ENCODE data around the gene REPS2. TPM values are rescaled to one million over a fixed set of nuclear protein-coding genes. Genes with fewer than 3 reads are reported as not detected.

REPS2 gene
- total RNA-seq, 1 experiment from 2014 or later, result 3.7 TPM

DNA sequence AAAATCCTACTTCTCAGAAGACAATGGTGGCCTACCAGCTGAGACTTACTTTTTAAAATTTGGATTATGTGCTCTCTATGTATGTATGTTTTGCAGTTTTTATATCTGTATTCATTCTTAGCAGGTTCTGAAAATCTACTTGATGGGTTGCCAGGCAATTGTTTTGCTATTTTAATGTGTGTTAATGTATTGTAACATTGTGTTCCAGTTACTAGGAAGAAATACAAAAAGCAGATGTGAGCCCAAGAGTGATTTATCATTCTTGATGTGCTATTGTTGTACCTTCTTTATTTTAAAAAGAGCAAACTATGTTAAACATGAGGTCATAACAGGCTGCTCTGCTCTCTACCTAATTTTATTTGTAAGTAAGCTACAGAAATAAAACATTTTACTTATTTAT is 81.9 kb downstream of the REPS2 start:
- no peaks in the 10 kb centered on the region for H3K4me1 ChIP-seq (ENCODE audit: insufficient read depth, low read length)
- no peak for DNase-seq
- H4K5ac ChIP-seq (ENCODE audit: insufficient read length, low read depth, low read length), result no peak overlapping the region
- H2BK15ac ChIP-seq (ENCODE audit: low read depth, low read length), result no peak overlapping the region
- no peak overlapping the region for H2BK20ac ChIP-seq (ENCODE audit: low read depth, low read length, poor library complexity, severe bottlenecking)
- no peak overlapping the region for H3K27ac Mint-ChIP-seq
- H3K36me3 Mint-ChIP-seq (ENCODE audit: insufficient read depth in 1 of 3, low read depth in 3 of 3), result no peaks in the 10 kb centered on the region
- no peak overlapping the region for H3K4me3 Mint-ChIP-seq
- H3K79me2 ChIP-seq (ENCODE audit: insufficient read depth, low read length), result no peaks in the 10 kb centered on the region
- no peaks in the 10 kb centered on the region for H3K9me3 Mint-ChIP-seq
- no peak overlapping the region for H3K23ac ChIP-seq (ENCODE audit: insufficient read length, low read depth, low read length)
- no peaks in the 10 kb centered on the region for H3K23me2 ChIP-seq (ENCODE audit: insufficient read length, low read depth, low read length, poor library complexity, severe bottlenecking)
- H3K4ac ChIP-seq (ENCODE audit: low read depth, low read length), result no peak overlapping the region
- no peak overlapping the region for H4K8ac ChIP-seq (replicated peaks; ENCODE audit: insufficient read length, low read depth, low read length)
- TF ChIP-seq, protein P1, sequence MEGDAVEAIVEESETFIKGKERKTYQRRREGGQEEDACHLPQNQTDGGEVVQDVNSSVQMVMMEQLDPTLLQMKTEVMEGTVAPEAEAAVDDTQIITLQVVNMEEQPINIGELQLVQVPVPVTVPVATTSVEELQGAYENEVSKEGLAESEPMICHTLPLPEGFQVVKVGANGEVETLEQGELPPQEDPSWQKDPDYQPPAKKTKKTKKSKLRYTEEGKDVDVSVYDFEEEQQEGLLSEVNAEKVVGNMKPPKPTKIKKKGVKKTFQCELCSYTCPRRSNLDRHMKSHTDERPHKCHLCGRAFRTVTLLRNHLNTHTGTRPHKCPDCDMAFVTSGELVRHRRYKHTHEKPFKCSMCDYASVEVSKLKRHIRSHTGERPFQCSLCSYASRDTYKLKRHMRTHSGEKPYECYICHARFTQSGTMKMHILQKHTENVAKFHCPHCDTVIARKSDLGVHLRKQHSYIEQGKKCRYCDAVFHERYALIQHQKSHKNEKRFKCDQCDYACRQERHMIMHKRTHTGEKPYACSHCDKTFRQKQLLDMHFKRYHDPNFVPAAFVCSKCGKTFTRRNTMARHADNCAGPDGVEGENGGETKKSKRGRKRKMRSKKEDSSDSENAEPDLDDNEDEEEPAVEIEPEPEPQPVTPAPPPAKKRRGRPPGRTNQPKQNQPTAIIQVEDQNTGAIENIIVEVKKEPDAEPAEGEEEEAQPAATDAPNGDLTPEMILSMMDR (conservative IDR thresholded peaks at IDR 0.05), result no peak
- H3K9me3 ChIP-seq (ENCODE audit: control insufficient read depth, low read depth, low read length), result no peaks in the 10 kb centered on the region
- H3K27me3 Mint-ChIP-seq (ENCODE audit: low read depth), result no peaks in the 10 kb centered on the region; the same call in 1 of the 2 replicates
- no peaks in the 10 kb centered on the region for H3K79me1 ChIP-seq (ENCODE audit: insufficient read depth, low read depth, low read length, poor library complexity, severe bottlenecking)
- H2AK5ac ChIP-seq (ENCODE audit: insufficient read length, low read length), result no peak overlapping the region
- no peak overlapping the region for H3K56ac ChIP-seq (ENCODE audit: insufficient read length, low read depth, low read length)
- no peak overlapping the region for H2BK5ac ChIP-seq (ENCODE audit: insufficient read length, low read length)
- no peak overlapping the region for H2BK120ac ChIP-seq (ENCODE audit: low read depth, low read length, poor library complexity, severe bottlenecking)
- no peak overlapping the region for H3K18ac ChIP-seq (ENCODE audit: insufficient read length, low read depth, low read length)
- no peak overlapping the region for H2BK12ac ChIP-seq (ENCODE audit: insufficient read length, low read depth, low read length)
- no peak overlapping the region for H3K9ac ChIP-seq (ENCODE audit: extremely low read depth, insufficient read length, low read length)
- H4K91ac ChIP-seq (ENCODE audit: insufficient read length, low read depth, low read length), result no peak overlapping the region
- H3T11ph ChIP-seq (ENCODE audit: low read length), result no peak overlapping the region
- no peak overlapping the region for H3K4me2 ChIP-seq (ENCODE audit: insufficient read depth, insufficient read length, low read length)
- H2AFZ ChIP-seq (ENCODE audit: low read length), result no peak overlapping the region
- peaks cover 5% of the 10 kb centered on the region in 2 experiments for H3K4me1 Mint-ChIP-seq
- H4K20me1 ChIP-seq (ENCODE audit: control insufficient read depth, insufficient read depth, insufficient read length), result no peaks in the 10 kb centered on the region
- H3K27me3 ChIP-seq (ENCODE audit: insufficient read depth, low read length), result no peaks in the 10 kb centered on the region
- no peak overlapping the region for H3K27ac ChIP-seq (ENCODE audit: insufficient read length, low read depth, low read length)
- H3K14ac ChIP-seq (ENCODE audit: insufficient read depth, low read length), result no peak overlapping the region
